ENCODE data around the gene LRRC42.

The LRRC42 gene

GRCh38 chr1:53946252-53947171, at the start of gene LRRC42:
TSS of gene LRRC42 (plus strand) at chr1:53946350. CDS start at chr1:53952000, 5,650 bp downstream.
- no peak for DNase-seq

DNA sequence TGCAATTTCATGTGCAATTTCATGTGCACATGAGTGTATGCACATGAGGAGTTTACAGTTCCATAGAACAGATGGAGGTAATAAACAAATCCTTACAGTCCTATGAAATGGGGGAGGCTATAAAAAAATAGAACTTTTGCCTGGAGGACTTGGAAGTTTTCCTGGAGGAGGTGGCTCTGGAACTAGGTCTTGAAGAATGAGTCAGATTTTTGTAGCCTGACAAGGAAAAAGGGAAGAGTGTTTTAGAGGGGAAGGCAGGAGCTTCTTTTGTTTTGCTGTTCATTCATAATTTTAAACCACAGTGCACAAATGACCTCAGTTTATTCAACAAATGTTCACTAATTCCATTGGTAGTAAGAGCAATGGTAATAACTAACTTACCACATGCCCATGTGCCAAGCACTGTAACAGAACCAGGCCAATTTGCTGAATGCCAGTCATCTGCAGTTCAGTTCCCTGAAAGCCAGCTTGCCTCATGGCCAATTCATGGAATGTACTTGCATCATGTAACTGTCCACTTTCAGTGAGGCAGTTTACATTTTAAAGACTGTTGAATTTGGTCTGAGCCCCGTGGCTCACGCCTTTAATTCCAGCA, 49.4 kb upstream of the LRRC42 start:
- no peak for DNase-seq

DNA sequence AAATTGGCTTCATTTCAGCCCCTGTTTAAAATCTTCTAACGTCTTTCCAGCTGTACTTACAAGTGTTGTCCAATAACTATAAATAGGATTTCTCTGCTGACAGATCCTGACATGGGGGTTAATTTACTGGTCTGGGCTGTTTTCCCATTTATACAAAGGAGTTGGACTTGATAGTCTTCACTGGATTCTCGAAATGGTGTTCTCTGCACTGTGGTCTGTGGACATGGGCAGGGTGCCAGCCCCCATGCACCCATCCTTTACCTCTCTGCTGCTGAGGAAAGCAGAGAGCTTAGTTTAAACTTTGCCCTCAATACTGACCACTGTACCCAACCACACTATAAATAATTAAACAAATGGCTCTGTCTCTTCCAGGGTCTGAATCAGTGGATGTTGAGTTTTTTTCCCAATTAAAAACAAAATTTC, 46.9 kb upstream of the LRRC42 start:
- no peak for DNase-seq

DNA sequence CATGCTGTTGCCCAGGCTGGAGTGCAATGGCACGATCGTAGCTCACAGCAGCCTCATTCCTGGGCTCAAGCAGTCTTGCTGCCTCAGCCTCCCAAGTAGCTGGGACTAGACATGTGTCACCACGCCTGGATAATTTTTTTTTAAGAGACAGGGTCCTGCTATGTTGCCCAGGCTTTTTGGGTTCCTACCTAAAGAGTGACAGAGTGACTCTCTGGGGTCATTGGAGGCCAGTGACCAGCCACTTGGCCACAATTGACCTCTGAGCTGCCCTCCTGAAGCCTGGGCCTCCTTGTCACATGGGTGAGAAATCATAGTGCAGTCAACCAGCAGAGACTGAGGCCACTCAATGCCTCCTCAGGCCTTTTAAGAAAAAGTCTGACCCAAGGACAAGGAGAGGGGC, 46.4 kb upstream of the LRRC42 start:
- DNase-seq = no peak

DNA sequence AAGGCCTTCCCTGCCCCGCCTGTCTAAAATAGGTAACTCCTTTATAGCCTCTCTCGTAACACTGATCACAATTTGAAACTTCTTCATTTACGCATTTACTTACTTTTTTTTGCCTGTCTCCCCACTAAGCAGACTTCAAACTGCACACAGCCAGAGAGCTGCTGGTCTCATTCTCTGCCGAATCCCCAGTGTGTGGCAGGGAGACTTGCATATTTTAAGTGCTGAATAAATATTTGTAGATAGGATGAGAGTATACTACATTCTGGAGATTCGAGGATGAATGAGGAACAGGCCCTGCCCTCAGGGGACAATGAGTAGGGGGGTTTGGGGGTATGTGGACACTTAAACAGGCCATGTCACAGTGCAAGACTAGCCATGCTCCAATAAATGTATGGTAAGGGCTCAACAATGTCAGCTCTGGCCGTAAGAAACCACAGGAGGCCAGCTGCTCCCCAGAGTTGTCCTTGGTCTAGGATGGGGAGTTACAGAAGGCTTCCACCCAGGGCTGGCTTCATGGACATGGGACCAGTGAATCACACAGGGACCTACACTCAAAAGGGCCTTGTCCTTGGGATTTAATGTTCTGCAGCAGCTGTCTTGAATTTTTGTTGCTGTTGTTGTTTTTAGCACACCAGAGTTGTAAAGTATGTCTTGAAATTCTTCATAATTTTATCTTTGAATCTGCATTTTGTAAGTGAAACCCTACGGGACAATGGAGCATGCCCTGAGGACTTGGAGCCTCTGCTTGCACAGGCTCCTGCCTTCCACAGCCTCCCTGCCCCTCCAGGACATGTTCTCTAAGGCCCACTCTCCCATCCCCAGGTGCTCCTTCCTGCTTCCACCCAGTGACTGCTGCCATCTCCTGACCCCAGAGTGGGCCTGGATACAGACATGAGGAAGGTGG, 43.7 kb upstream of the LRRC42 start:
- DNase-seq = no peak

GRCh38 chr1:53905509-53905908, 40.6 kb upstream of the LRRC42 start:
- no peak for DNase-seq

GRCh38 chr1:53906121-53906520, 40.0 kb upstream of the LRRC42 start:
- DNase-seq = no peak

GRCh38 chr1:53909946-53910345, 36.2 kb upstream of the LRRC42 start:
- DNase-seq = no peak

DNA sequence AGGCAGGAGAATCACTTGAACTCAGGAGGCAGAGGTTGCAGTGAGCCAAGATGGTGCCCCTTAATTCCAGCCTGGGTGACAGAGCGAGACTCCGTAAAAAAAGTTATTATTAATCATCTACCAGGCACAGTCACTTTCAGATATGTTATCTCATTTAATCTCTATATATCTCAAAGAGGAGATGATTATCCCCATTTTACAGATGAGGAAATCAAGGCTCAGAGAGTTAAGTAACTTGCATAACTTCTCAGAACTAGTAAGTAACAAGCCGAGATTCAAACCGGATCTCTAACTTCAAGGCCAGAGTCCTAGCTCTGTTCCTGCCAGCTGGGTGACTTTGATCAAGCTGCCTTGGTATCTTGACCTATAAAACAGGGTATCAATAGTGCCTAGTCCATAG, 34.7 kb upstream of the LRRC42 start:
- DNase-seq = no peak

GRCh38 chr1:53913352-53914033, 32.7 kb upstream of the LRRC42 start:
- no peak for DNase-seq

GRCh38 chr1:53918343-53918742, 27.8 kb upstream of the LRRC42 start:
- DNase-seq = no peak

GRCh38 chr1:53919675-53920066, 26.5 kb upstream of the LRRC42 start:
- DNase-seq = peak; percentile 44

DNA sequence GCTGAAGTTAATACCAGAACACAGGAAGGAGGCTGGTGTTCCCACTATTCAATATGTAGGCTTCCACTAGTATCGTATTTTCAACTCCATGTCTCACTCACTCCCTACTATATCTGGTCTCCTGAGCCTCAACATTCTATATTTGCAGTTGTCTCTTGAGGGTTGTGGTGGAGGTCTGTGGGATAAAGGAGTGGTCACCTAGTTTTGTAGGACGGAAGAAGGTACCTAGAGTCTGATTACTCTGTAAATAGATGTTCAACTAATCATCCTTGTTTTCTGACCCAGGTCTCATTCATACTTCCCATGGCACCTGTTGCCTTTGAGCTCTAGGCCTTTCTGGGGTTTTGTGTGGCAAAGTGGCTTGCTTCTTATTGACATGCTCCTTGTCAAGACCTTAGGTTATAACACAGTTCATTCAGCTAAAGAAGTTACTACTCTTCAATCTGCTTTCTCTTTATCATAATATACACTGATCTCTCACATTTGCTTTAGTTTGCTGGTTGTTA, 18.7 kb upstream of the LRRC42 start:
- no peak for DNase-seq

DNA sequence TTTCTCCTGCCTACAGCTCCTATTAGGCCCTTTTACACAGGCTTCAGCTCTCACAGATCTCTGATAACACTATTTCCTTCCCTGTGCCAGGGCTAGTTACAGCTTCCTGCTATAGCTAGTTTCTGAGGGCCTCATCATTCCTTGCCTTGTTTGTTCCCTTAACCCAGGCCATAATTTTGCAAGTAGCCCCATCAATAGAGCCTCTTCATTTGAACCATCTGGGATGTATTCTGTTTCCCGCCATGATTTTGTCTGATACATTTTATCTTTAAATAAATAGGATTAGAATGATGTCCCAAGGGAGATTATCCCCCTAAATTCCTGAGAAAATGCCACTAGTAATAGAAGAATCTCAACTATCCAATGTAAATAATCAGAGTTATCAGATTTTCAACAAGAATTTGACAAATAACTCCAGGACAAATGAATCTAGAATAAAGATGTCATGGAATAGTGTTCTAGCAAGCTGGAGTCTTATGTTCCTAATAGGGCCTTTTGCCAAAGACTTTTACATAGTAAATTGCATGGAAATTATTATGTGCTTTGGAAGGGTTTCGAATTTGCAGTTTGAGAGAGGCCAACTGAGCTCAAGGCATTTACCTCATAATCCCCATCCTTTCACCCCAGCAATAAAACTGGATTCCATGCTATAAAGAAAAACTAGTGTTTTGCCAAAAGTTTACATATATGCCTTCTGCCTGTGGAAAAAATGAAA, 16.7 kb upstream of the LRRC42 start:
- no peak for DNase-seq

GRCh38 chr1:53930932-53931331, 15.2 kb upstream of the LRRC42 start:
- DNase-seq = no peak

GRCh38 chr1:53931523-53931922, 14.6 kb upstream of the LRRC42 start:
- no peak for DNase-seq

GRCh38 chr1:53934170-53934765, 11.9 kb upstream of the LRRC42 start:
- DNase-seq = no peak

GRCh38 chr1:53936430-53936829, 9.7 kb upstream of the LRRC42 start:
- no peak for DNase-seq

DNA sequence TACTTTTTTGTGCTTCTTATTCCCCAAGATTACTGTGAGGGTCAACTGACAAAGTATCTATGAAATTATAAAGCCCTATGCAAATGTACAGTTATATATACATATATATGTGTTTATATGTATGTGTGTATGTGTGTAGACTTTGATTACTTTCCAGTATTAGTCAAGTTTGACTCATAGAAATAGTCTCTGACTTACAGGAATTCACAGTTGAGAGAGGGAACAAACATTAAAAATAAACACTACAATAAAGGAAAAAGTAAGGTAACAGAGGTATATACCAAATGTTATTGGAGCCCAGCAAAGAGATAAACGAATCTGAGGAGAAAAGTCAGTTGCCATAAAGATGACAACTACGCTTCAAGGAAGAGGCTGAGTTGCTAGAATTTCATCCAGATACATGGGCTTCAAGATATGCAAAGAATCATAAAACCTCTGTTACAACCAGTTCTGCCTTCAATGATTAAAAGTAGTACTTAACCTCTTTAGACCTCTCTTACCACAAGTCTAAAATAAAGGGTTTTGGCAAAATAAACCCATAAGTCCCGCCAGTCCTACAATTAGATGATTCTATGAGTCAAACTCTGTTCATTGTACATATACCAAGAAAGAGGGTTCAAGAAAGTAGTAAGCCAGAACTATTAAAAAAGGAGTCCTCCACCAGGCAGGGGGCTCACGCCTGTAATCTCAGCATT, 7.9 kb upstream of the LRRC42 start:
- no peak for DNase-seq

- DNase-seq = peak; percentile 80
Observed at GRCh38 chr1:53942127-53942957, 3.8 kb upstream of the LRRC42 start.

Data from activated CD4-positive, alpha-beta T cell treated with anti-CD3 and anti-CD28 coated beads, Interleukin-10, Interleukin-2, amounts not matched to agents 100 ng/mL and 50 ng/mL, durations not matched to agents 16 hours and 8 hours (primary cell).